PC-9 (cell line): ENCODE measurements around the gene TBC1D22B. TPM values are rescaled to one million over a fixed set of nuclear protein-coding genes. Genes with fewer than 3 reads are reported as not detected.

Experiments used
- BruUV-seq: library from RNA; stranded (reverse); fragments of 400-500 nt; replicated peaks from 2 replicates; lab custom pipeline; 2021; lab: Mats Ljungman, UMichigan
- CTCF ChIA-PET: fragments of 300-600 bp; sonication (Branson Sonifier 250); formaldehyde crosslinking; loops from one replicate; lab custom pipeline; 2022; ENCODE audit warnings: antibody characterized with exemption; lab: Charles Lee
- POLR2A ChIA-PET: fragments of 300-600 bp; sonication (Branson Sonifier 250); formaldehyde crosslinking; loops from one replicate; lab custom pipeline; 2022; ENCODE audit warnings: antibody characterized with exemption; ENCODE audit not compliant: unreplicated experiment; lab: Charles Lee
- DNase-seq, 2 experiments: peaks; one replicate each; pipeline versions ENCODE4 v3.0.0 to v3.0.0-alpha.2; 2015 to 2022; ENCODE audit warnings: mixed read lengths in 1 of 2
- H2AFZ ChIP-seq: fragments of 200-600 bp; sonication (generic); 2 replicates; pipeline ENCODE4 v1.8.1; 2017; ENCODE audit warnings: antibody characterized with exemption
- H3F3A ChIP-seq: fragments of 200-600 bp; sonication (generic); 2 replicates; pipeline ENCODE4 v1.8.1; 2017; ENCODE audit warnings: antibody characterized with exemption, mild to moderate bottlenecking, low read depth; ENCODE audit not compliant: insufficient read depth
- H3K27ac ChIP-seq: fragments of 200-600 bp; sonication (generic); 2 replicates; pipeline ENCODE4 v1.6.1; 2016; ENCODE audit warnings: mixed run types
- H3K27me3 ChIP-seq: fragments of 200-600 bp; sonication (generic); 2 replicates; pipeline ENCODE4 v1.6.1; 2016; ENCODE audit warnings: low read depth, mixed run types; ENCODE audit not compliant: insufficient read depth
- H3K36me3 ChIP-seq: fragments of 200-600 bp; sonication (generic); 2 replicates; pipeline ENCODE4 v1.6.1; 2016; ENCODE audit warnings: low read depth, mixed run types
- H3K4me1 ChIP-seq: fragments of 200-600 bp; sonication (generic); replicated peaks from 2 replicates; pipeline ENCODE4 v1.6.1; 2016; ENCODE audit warnings: mixed run types; ENCODE audit not compliant: insufficient read depth
- H3K4me2 ChIP-seq: fragments of 200-600 bp; sonication (generic); 2 replicates; pipeline ENCODE4 v1.6.1; 2017; ENCODE audit warnings: mixed run types
- H3K4me3 ChIP-seq: fragments of 200-600 bp; sonication (generic); 2 replicates; pipeline ENCODE4 v1.6.1; 2016; ENCODE audit warnings: mixed run types
- H3K79me2 ChIP-seq: fragments of 200-600 bp; sonication (generic); 2 replicates; pipeline ENCODE4 v1.6.1; 2017; ENCODE audit warnings: low read depth, mixed run types
- H3K9me2 ChIP-seq: fragments of 200-600 bp; sonication (generic); 2 replicates; pipeline ENCODE4 v1.8.1; 2017; ENCODE audit warnings: mild to moderate bottlenecking; ENCODE audit not compliant: insufficient read depth
- H3K9me3 ChIP-seq: fragments of 200-600 bp; sonication (generic); 2 replicates; pipeline ENCODE4 v1.8.1; 2016; ENCODE audit warnings: low read depth; ENCODE audit not compliant: insufficient read depth
- H4K20me1 ChIP-seq: fragments of 200-600 bp; sonication (generic); 2 replicates; pipeline ENCODE4 v1.8.1; 2017; ENCODE audit not compliant: insufficient read depth
- CTCF ChIP-seq: fragments of 200-600 bp; sonication (generic); conservative IDR thresholded peaks from 2 replicates; pipeline ENCODE4 v1.6.1; 2017; ENCODE audit warnings: mixed run types, antibody characterized with exemption, mild to moderate bottlenecking, moderate library complexity
- EZH2 ChIP-seq: fragments of 200-600 bp; sonication (generic); IDR thresholded peaks from 2 replicates; pipeline ENCODE4 v1.8.0; 2017; ENCODE audit warnings: antibody characterized with exemption, low read depth
- intact Hi-C: fragments of 100-400 bp; cut with micrococcal nuclease; formaldehyde crosslinking; loops from one replicate; pipeline ENCODE4 v1.10.0; 2022; ENCODE audit not compliant: unreplicated experiment
- total RNA-seq: library from RNA; stranded (reverse); gene quantifications from 2 replicates; pipeline ENCODE4 v1.2.3, GENCODE V29; 2021

Gene TBC1D22B
- total RNA-seq, 1 experiment from 2014 or later = 14.6 TPM

GRCh38 chr6:37279366-37280134 lies 22.0 kb downstream of the TBC1D22B start:
- CTCF ChIA-PET = no interaction called here
- Histone ChIP-seq H3F3A (no peaks in the 10 kb centered on the region), H3K36me3 (no peaks in the 10 kb centered on the region; the same call in 1 of the 2 replicates), H3K9me2 (no peaks in the 10 kb centered on the region), H3K4me1 (no peaks in the 10 kb centered on the region), H3K4me3 (no peak overlapping the region), H3K4me2 (no peak overlapping the region), H3K9me3 (no peaks in the 10 kb centered on the region), H3K27me3 (no peaks in the 10 kb centered on the region), H2AFZ (no peak overlapping the region), H4K20me1 (no peaks in the 10 kb centered on the region; the same call in 1 of the 2 replicates), H3K79me2 (peaks cover 8% of the 10 kb centered on the region; the same call in 1 of the 2 replicates), H3K27ac (0 out of 2 replicates have a peak overlapping the region, but pooled peaks have one; percentile 17)
- no TSS peak for BruUV-seq
- POLR2A ChIA-PET = no interaction called here
- TF ChIP-seq EZH2 (no peak), CTCF (no peak)
- intact Hi-C loops = no loop called here
- peak in 1 of 2 experiments; percentile 40 for DNase-seq

GRCh38 chr6:37280162-37280887 lies 22.8 kb downstream of the TBC1D22B start:
- H3K9me2 ChIP-seq = no peaks in the 10 kb centered on the region
- no peak overlapping the region for H3K4me3 ChIP-seq
- no peaks in the 10 kb centered on the region; the same call in 1 of the 2 replicates for H3K36me3 ChIP-seq
- no peaks in the 10 kb centered on the region for H3K4me1 ChIP-seq
- no peaks in the 10 kb centered on the region for H3K27me3 ChIP-seq
- peaks cover 8% of the 10 kb centered on the region; the same call in 1 of the 2 replicates for H3K79me2 ChIP-seq
- DNase-seq = no peak
- no peaks in the 10 kb centered on the region for H3K9me3 ChIP-seq
- H4K20me1 ChIP-seq = no peaks in the 10 kb centered on the region; the same call in 1 of the 2 replicates
- TF ChIP-seq CTCF = no peak
- TF ChIP-seq EZH2 = no peak
- CTCF ChIA-PET = no interaction called here
- no peak overlapping the region for H3K4me2 ChIP-seq
- intact Hi-C loops = no loop called here
- no peak overlapping the region for H3K27ac ChIP-seq
- H3F3A ChIP-seq = no peaks in the 10 kb centered on the region
- BruUV-seq = no TSS peak
- POLR2A ChIA-PET = no interaction called here
- H2AFZ ChIP-seq = no peak overlapping the region

- ChIA-PET CTCF (no interaction called here), POLR2A (no interaction called here)
- Histone ChIP-seq H3K9me2 (no peaks in the 10 kb centered on the region), H2AFZ (no peak overlapping the region), H3K9me3 (no peaks in the 10 kb centered on the region), H3F3A (no peaks in the 10 kb centered on the region), H3K79me2 (peaks cover 4% of the 10 kb centered on the region; the same call in 1 of the 2 replicates), H3K4me1 (no peaks in the 10 kb centered on the region), H3K4me3 (no peak overlapping the region), H3K27me3 (no peaks in the 10 kb centered on the region), H3K4me2 (no peak overlapping the region), H3K27ac (no peak overlapping the region), H4K20me1 (no peaks in the 10 kb centered on the region), H3K36me3 (peaks cover 5% of the 10 kb centered on the region; the same call in 1 of the 2 replicates)
- no TSS peak for BruUV-seq
- intact Hi-C loops = no loop called here
- TF ChIP-seq EZH2 = no peak
- TF ChIP-seq CTCF = no peak
- DNase-seq = no peak
These were observed 24.8 kb downstream of the TBC1D22B start for GRCh38 chr6:37282371-37282770.
